HG02642 (cell line): ENCODE measurements around the gene USP47.

Source experiments
- ATAC-seq: cut with Tn5 transposase; IDR thresholded peaks from one replicate; pipeline ENCODE4 v1.9.1; 2021; ENCODE audit warnings: mild to moderate bottlenecking; ENCODE audit not compliant: unreplicated experiment, poor library complexity

USP47 gene

GRCh38 chr11:11976481-11977127 is 134.8 kb downstream of the USP47 start:
- no peak for ATAC-seq

GRCh38 chr11:11977206-11977938 is 135.6 kb downstream of the USP47 start:
- no peak for ATAC-seq

- ATAC-seq = no peak
These were observed 136.4 kb downstream of the USP47 start for GRCh38 chr11:11978098-11978637.

DNA sequence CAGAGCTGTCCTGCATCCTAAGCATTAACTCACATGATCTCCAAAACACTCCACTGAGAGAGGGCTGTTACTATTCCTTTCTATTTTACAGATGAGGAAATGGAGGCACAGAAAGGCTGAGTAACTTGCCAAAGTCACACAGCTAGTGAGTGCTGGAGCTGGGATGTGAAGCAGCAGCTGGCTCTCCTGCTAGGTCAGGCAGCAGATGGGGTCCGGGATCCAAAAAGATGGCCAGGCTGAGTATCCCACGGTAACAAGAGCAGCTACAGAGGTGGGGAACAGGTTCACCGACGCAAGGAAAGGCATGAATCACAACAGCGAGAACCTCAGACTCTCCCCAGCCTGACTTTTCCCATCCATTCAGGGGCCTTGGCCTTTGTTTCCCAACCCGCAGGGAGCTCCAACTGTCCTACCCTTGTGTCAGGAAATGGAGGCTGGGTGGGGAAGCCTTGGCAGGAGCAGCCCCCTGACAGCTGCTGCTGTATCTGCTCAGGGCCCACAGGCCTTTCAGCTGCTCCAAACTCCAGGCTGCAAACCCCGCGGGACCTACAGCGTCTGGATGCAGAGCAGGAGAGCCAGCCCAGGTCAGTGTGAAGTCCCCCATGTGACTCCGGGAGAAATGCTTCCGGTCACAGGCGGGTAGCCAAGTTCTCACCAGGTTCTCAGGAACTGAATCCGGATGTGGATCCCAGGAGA is 137.2 kb downstream of the USP47 start:
- no peak for ATAC-seq

GRCh38 chr11:11979488-11980117 is 137.8 kb downstream of the USP47 start:
- no peak for ATAC-seq

- ATAC-seq = no peak
These were observed 138.4 kb downstream of the USP47 start for GRCh38 chr11:11980200-11980599.

- no peak for ATAC-seq
These were observed 139.1 kb downstream of the USP47 start for GRCh38 chr11:11980841-11981308.

DNA sequence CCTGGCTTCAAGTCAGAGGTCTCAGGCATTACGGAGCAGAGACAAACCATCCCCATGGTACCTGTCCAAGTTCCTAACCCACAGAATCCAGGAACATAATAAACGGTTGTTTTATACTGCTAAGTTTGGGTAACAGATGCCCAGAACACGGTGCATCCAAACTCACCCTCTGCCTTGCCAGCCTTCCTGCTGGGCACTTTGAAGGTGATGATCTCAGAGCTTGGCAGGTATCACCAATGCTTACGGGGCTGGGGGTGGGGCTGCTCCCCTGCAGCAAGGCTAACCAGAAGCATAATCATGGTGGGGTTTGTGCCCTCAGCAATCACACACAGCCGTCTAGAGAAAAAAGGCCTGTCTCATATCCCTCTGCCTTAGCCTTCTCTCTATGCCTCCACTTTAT is 139.6 kb downstream of the USP47 start:
- ATAC-seq = no peak

- no peak for ATAC-seq
These were observed 140.1 kb downstream of the USP47 start for GRCh38 chr11:11981840-11982239.

GRCh38 chr11:11982461-11982860 is 140.7 kb downstream of the USP47 start:
- no peak for ATAC-seq

GRCh38 chr11:11982975-11983374 is 141.2 kb downstream of the USP47 start:
- no peak for ATAC-seq

- ATAC-seq = no peak
These were observed 141.7 kb downstream of the USP47 start for GRCh38 chr11:11983427-11983826.

- ATAC-seq = no peak
These were observed 142.8 kb downstream of the USP47 start for GRCh38 chr11:11984563-11984962.

GRCh38 chr11:11985016-11985715 is 143.4 kb downstream of the USP47 start:
- no peak for ATAC-seq

DNA sequence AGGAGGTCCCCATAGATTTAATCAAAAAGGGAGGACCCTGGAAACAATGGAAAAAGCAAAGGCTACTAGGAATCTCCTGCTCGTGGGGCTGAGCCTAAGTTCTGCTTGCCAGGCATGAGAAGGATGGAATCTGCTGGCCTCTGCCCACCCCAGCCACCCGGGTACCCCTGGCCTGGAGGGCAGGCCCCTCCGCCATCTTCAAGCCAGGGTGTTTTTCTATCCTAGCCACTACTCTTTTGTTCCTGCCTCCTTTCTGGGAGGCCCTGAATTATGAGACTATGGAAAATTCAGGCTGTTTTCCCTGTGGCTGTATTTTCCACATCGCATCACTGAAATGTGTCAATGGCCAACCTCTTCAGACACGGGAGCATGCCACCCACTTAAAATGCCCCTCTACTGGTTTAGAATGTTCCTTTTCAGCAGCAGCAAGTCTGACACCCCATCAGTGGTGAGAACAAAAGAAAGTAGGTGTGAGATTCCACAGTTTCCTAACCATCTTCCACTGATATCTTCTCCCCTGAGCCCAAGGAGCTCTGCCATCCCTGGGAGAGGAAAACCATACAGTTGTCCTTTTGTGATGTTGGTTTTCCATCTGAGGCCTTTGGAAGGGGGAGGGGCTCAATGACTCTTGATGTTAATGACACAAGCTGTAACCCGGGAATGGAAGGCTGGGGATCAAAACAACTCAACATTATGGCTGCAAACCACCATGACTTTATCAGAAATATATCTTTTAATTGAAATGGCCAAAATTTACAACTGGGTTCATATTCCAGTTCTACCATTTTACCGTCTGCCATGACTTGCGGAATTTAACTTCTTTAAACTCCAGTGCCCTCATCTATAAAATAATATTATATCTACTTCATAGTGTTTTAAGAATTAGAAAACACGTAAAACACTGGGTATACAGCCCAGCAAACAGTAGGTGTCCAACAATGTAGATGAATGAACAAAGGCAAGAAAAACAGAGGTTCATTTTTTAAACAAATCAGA is 144.5 kb downstream of the USP47 start:
- no peak for ATAC-seq

GRCh38 chr11:11987503-11988022 is 145.8 kb downstream of the USP47 start:
- ATAC-seq = no peak

GRCh38 chr11:11988099-11988651 is 146.4 kb downstream of the USP47 start:
- ATAC-seq = no peak

- ATAC-seq = no peak
These were observed 147.0 kb downstream of the USP47 start for GRCh38 chr11:11988681-11989261.
